Spleen (tissue), 7 donors: ENCODE data around the gene AQP9.

Experiments used
- POLR2AphosphoS5 ChIP-seq, 3 donors: sonication (generic); formaldehyde crosslinking; IDR thresholded peaks; one replicate each; pipeline ENCODE4 v1.5.1; 2017; ENCODE audit warnings: antibody characterized with exemption in 3 of 3
- TF ChIP-seq, protein P1 (sequence below), 11 experiments: fragments of 200-600 bp in 7 of 11; fragments of 450-650 bp in 4 of 11; sonication (generic) in 4 of 11; IDR thresholded peaks in 8 of 11; conservative IDR thresholded peaks in 3 of 11; 1 replicate in 7 of 11; 2 replicates in 4 of 11; pipeline versions ENCODE4 v1.4.0 to v1.8.0; 2016 to 2021; ENCODE audit warnings: antibody characterized with exemption in 11 of 11, inconsistent platforms in 4 of 11, mild to moderate bottlenecking in 1 of 11
- donor health status: DM: no; HTN: no; CAD: no; lungs with moderate emphysema.
- donor health status: DM: no; HTN: no; CAD: no.
- donor health status: DM: no; HTN: no; CAD: no.

DNA sequence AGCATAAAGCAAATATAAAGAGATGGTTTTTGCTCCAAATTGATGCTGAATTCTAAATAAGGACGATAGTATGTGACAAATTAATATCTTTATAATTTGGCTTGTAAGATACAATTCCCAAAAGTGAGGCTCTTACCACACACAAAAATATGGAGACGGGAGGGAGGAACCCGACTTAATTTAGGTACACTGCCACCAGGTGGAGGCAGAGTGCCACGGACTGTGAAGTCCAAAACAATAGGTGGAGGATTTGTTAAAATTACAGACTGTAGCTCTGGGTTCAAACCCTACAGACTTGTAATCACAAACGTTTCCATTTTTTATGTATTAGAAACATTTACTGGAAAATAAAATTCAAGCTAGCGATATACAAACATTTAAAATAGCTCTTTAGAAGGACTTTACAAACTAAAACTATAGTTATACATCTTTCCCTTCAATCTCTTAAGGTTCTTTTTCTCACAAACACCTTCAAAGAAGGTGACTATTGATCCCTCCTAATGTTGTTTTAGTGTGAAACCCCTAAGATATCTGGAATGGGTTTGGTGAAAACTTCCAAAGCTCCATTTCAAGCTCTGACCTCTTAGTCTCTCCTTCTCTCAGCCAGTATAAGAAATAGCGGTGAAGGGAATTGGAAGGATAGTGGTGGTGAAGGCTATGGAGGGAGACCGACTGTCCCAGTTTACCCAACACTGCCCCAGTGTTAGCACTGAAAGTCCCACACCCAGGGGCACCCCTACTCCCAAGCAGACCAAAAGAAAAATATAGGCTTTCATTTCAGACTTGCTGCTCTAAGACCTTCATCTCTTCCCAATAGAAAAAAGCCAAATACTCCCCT, 89.7 kb downstream of the AQP9 start:
- TF ChIP-seq, protein P1, sequence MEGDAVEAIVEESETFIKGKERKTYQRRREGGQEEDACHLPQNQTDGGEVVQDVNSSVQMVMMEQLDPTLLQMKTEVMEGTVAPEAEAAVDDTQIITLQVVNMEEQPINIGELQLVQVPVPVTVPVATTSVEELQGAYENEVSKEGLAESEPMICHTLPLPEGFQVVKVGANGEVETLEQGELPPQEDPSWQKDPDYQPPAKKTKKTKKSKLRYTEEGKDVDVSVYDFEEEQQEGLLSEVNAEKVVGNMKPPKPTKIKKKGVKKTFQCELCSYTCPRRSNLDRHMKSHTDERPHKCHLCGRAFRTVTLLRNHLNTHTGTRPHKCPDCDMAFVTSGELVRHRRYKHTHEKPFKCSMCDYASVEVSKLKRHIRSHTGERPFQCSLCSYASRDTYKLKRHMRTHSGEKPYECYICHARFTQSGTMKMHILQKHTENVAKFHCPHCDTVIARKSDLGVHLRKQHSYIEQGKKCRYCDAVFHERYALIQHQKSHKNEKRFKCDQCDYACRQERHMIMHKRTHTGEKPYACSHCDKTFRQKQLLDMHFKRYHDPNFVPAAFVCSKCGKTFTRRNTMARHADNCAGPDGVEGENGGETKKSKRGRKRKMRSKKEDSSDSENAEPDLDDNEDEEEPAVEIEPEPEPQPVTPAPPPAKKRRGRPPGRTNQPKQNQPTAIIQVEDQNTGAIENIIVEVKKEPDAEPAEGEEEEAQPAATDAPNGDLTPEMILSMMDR (IDR thresholded peaks at IDR 0.05 in 8 of 11, conservative IDR thresholded peaks at IDR 0.05 in 3 of 11) = peak; percentile 44 to 82 (median 71)
- TF ChIP-seq POLR2AphosphoS5 (IDR thresholded peaks at IDR 0.05) = peak in 1 of 3 donors; percentile 20
